ENCODE data around the gene NOM1.

NOM1 gene

GRCh38 chr7:156984174-156984891 is 34.8 kb downstream of the NOM1 start:
- Histone ChIP-seq H3K27me3 (replicated peaks; ENCODE audit: control insufficient read depth, insufficient read depth, low read length) (no peaks in the 10 kb centered on the region), H3K36me3 (ENCODE audit: control insufficient read depth, insufficient read depth, low read length) (no peaks in the 10 kb centered on the region; the same call in 1 of the 2 replicates), H3K4me3 (replicated peaks; ENCODE audit: low read depth, low read length) (no peak overlapping the region)
- TF ChIP-seq, protein P1, sequence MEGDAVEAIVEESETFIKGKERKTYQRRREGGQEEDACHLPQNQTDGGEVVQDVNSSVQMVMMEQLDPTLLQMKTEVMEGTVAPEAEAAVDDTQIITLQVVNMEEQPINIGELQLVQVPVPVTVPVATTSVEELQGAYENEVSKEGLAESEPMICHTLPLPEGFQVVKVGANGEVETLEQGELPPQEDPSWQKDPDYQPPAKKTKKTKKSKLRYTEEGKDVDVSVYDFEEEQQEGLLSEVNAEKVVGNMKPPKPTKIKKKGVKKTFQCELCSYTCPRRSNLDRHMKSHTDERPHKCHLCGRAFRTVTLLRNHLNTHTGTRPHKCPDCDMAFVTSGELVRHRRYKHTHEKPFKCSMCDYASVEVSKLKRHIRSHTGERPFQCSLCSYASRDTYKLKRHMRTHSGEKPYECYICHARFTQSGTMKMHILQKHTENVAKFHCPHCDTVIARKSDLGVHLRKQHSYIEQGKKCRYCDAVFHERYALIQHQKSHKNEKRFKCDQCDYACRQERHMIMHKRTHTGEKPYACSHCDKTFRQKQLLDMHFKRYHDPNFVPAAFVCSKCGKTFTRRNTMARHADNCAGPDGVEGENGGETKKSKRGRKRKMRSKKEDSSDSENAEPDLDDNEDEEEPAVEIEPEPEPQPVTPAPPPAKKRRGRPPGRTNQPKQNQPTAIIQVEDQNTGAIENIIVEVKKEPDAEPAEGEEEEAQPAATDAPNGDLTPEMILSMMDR (IDR thresholded peaks at IDR 0.05; ENCODE audit: insufficient read depth, low read length, poor library complexity, severe bottlenecking) = no peak
- no peak for DNase-seq (ENCODE audit: extremely low read depth, insufficient read length)

DNA sequence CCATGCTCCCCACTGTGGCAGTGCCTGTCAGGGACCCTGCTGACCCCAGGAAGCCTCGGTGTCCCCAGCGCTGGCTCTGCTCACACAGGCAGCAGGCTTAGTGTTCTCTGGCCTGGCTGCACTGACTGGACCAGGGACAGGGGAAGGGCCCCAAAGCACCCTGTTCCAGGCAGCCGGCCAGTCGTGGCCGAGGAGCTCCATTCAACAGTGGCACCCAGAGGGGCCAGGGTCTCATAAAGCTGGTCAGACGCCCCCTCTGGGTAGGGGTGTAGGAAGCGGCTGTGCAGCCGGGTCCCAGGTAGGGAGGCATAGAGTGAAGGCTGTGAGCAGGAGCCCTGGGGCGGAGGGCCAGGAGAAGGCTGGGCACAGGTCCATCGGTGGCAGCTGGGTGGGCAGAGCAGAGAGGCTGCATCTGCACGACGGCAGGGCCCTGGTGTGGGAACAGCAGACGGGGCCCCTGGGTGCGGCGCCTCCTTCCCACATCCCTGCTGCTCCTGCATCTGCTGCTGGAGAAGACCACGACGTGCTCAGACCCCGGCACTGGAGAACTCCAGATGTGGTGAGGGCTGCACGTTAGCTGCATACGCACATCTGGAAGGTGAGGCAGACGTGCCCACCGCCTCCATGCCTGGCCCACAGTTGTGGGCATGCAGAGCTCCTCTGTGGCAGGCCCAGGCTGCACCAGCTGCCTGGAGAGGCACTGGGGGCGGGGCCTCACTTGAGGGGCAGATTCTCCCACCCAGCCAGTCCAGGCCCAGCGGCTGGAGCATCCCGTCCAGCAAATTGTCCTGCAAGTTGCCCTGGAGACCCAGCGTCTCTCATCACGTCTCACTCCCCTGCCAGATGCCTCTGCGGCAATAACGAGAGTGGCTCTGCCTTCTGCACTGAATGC is 35.8 kb downstream of the NOM1 start:
- no peaks in the 10 kb centered on the region; the same call in 1 of the 2 replicates for H3K36me3 ChIP-seq (ENCODE audit: control insufficient read depth, insufficient read depth, low read length)
- no peak for DNase-seq (ENCODE audit: extremely low read depth, insufficient read length)
- H3K4me3 ChIP-seq (replicated peaks; ENCODE audit: low read depth, low read length) = no peak overlapping the region
- TF ChIP-seq, protein P1 (IDR thresholded peaks at IDR 0.05; ENCODE audit: insufficient read depth, low read length, poor library complexity, severe bottlenecking) = no peak
- no peaks in the 10 kb centered on the region for H3K27me3 ChIP-seq (replicated peaks; ENCODE audit: control insufficient read depth, insufficient read depth, low read length)

- Histone ChIP-seq H3K36me3 (ENCODE audit: control insufficient read depth, insufficient read depth, low read length) (no peaks in the 10 kb centered on the region; the same call in 1 of the 2 replicates), H3K27me3 (replicated peaks; ENCODE audit: control insufficient read depth, insufficient read depth, low read length) (no peaks in the 10 kb centered on the region), H3K4me3 (replicated peaks; ENCODE audit: low read depth, low read length) (no peak overlapping the region)
- TF ChIP-seq, protein P1 (IDR thresholded peaks at IDR 0.05; ENCODE audit: insufficient read depth, low read length, poor library complexity, severe bottlenecking) = no peak
- no peak for DNase-seq (ENCODE audit: extremely low read depth, insufficient read length)
These were observed 36.9 kb downstream of the NOM1 start for GRCh38 chr7:156986378-156986777.

DNA sequence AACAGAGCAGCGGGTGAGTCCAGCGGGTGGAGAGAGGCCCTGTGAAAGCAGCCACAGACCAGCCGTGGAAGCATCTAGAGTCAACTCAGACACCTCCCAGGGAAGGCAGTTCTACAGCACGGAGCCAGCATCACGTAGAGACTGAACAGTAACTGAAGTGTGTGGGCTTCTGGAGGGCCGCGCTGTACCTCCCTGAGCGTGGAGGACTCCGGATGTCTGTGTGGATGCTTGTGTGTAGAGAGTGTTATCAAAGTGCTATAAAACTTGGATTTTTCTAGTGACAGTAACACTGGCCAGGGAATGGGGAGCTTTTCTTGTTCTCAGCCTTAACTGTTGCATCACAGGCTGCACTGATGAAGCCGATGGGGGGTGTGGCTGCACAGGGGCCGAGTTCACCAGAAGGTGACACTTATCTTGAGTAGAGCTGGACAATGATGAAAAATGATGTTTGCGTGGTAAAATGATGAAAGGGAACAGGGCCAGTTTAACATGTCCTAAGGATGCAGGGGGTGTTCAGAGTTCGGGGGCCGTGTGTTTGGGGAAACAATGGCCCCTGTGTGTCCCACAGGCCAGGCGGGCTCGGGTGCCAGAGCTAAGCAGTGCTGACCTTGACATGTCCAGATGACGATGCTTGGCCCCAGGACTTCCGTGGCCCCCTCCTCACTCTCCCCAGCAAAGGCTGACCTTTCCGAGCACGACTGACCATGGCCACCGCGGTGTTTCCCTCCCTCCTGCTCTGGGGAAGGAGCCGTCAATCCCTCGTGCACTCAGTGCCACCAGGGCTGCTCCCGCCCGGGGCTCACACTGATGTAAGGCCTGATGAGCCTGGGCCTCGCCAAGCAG is 39.1 kb downstream of the NOM1 start:
- H3K27me3 ChIP-seq (replicated peaks; ENCODE audit: control insufficient read depth, insufficient read depth, low read length) = no peaks in the 10 kb centered on the region; the same call in 1 of the 2 replicates
- TF ChIP-seq, protein P1 (IDR thresholded peaks at IDR 0.05; ENCODE audit: insufficient read depth, low read length, poor library complexity, severe bottlenecking) = no peak
- H3K4me3 ChIP-seq (replicated peaks; ENCODE audit: low read depth, low read length) = no peak overlapping the region
- DNase-seq (ENCODE audit: extremely low read depth, insufficient read length) = no peak
- H3K36me3 ChIP-seq (ENCODE audit: control insufficient read depth, insufficient read depth, low read length) = no peaks in the 10 kb centered on the region; the same call in 1 of the 2 replicates

DNA sequence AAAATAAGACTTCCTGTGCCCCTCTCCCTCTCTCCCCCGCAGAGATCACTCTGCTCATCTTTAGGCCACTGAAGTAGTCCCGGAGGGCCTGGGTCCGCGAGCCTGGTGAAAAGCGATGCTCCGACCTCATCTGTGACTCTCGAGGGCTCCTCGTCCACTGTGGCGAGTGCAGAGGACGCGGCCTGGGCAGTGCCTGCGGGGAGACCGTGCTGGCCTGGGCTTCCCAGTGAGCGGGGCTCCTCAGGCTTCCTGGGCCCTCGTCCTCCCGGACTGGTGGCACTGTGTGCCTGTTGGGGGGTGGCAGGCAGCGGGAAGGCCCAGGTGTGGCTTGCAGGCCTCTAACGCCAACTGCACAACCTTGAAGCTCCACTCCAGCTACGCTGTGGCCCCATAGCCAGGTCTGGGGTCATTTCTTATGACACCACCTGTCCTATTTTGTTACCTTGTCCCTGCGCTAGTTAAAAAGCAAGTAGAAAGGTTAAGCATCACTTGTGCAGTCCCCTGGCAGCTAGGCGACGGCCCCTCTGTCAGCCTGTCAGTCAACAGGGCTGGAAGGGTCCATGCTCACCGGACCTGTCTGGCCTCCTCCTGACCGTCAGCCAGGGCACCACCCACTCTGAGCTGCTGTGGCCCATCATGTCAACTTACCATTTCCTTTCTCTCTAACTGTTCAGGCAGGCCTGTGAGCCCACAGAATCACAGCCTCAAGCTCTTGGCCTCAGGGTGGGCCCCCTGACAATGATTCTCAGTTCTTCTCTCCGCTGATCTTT is 40.4 kb downstream of the NOM1 start:
- no peaks in the 10 kb centered on the region; the same call in 1 of the 2 replicates for H3K27me3 ChIP-seq (replicated peaks; ENCODE audit: control insufficient read depth, insufficient read depth, low read length)
- H3K36me3 ChIP-seq (ENCODE audit: control insufficient read depth, insufficient read depth, low read length) = no peaks in the 10 kb centered on the region; the same call in 1 of the 2 replicates
- TF ChIP-seq, protein P1 (IDR thresholded peaks at IDR 0.05; ENCODE audit: insufficient read depth, low read length, poor library complexity, severe bottlenecking) = no peak
- DNase-seq (ENCODE audit: extremely low read depth, insufficient read length) = no peak
- no peak overlapping the region for H3K4me3 ChIP-seq (replicated peaks; ENCODE audit: low read depth, low read length)
